HepG2 (cell line): Measurements from ENCODE around the gene ZNF180. TPM values are rescaled to one million over a fixed set of nuclear protein-coding genes. Genes with fewer than 3 reads are reported as not detected.
A peak's percentile ranks its signal among the peaks of the same experiment; 100 is the strongest.

Source experiments
- FLYWCH1 ChIP-seq: sonication (generic); formaldehyde crosslinking; IDR thresholded peaks from 2 replicates; pipeline ENCODE4 v1.8.1; 2023; ENCODE audit warnings: mild to moderate bottlenecking, missing genetic modification reagents
- FOXA3 ChIP-seq: IDR thresholded peaks from 2 replicates; pipeline ENCODE4 v1.6.1; 2016; ENCODE audit warnings: missing genetic modification reagents, missing compliant biosample characterization
- GATA4 ChIP-seq: sonication (generic); IDR thresholded peaks from 2 replicates; pipeline ENCODE4 v1.6.1; 2016; ENCODE audit warnings: antibody characterized with exemption, low read depth, borderline replicate concordance
- HOXA3 ChIP-seq: sonication (generic); formaldehyde crosslinking; IDR thresholded peaks from 2 replicates; pipeline ENCODE4 v1.5.0; 2020; ENCODE audit warnings: missing genetic modification reagents
- HOXA7 ChIP-seq: sonication (generic); formaldehyde crosslinking; IDR thresholded peaks from 2 replicates; pipeline ENCODE4 v1.8.1; 2022; ENCODE audit warnings: mild to moderate bottlenecking, missing genetic modification reagents, moderate library complexity
- KAT8 ChIP-seq: IDR thresholded peaks from 2 replicates; pipeline ENCODE4 v1.6.1; 2016; ENCODE audit warnings: missing genetic modification reagents, missing compliant biosample characterization
- KDM2A ChIP-seq: sonication (generic); formaldehyde crosslinking; IDR thresholded peaks from 2 replicates; pipeline ENCODE4 v1.4.0; 2020; ENCODE audit warnings: low read depth, missing genetic modification reagents, borderline replicate concordance
- KDM4B ChIP-seq: sonication (generic); formaldehyde crosslinking; IDR thresholded peaks from 2 replicates; pipeline ENCODE4 v1.4.0; 2020; ENCODE audit warnings: missing genetic modification reagents
- MBD4 ChIP-seq: IDR thresholded peaks from 2 replicates; pipeline ENCODE4 v1.6.1; 2012; ENCODE audit warnings: low read length, inconsistent platforms, borderline replicate concordance
- MEIS2 ChIP-seq: sonication (generic); formaldehyde crosslinking; IDR thresholded peaks from 2 replicates; pipeline ENCODE4 v1.9.0; 2021; ENCODE audit warnings: mild to moderate bottlenecking, missing genetic modification reagents
- NR2F6 ChIP-seq, 2 experiments: IDR thresholded peaks; 2 replicates each; pipeline ENCODE4 v1.6.1; 2016; ENCODE audit warnings: antibody characterized with exemption in 1 of 2, mild to moderate bottlenecking in 1 of 2
- PHF21A ChIP-seq: sonication (generic); formaldehyde crosslinking; IDR thresholded peaks from 2 replicates; pipeline ENCODE4 v1.5.0; 2020; ENCODE audit warnings: mild to moderate bottlenecking, missing genetic modification reagents
- PITX1 ChIP-seq: sonication (generic); formaldehyde crosslinking; IDR thresholded peaks from 2 replicates; pipeline ENCODE4 v1.5.1; 2020; ENCODE audit warnings: mild to moderate bottlenecking, missing genetic modification reagents
- SALL1 ChIP-seq: sonication (generic); formaldehyde crosslinking; IDR thresholded peaks from 2 replicates; pipeline ENCODE4 v1.8.0; 2022; ENCODE audit warnings: mild to moderate bottlenecking, missing genetic modification reagents
- TSC22D2 ChIP-seq: sonication (generic); formaldehyde crosslinking; IDR thresholded peaks from 2 replicates; pipeline ENCODE4 v1.5.1; 2020; ENCODE audit warnings: missing genetic modification reagents, mild to moderate bottlenecking, borderline replicate concordance
- YEATS4 ChIP-seq: sonication (generic); formaldehyde crosslinking; IDR thresholded peaks from 2 replicates; pipeline ENCODE4 v1.4.0; 2020; ENCODE audit warnings: missing genetic modification reagents, borderline replicate concordance
- ZBTB21 ChIP-seq: sonication (generic); formaldehyde crosslinking; IDR thresholded peaks from 2 replicates; pipeline ENCODE4 v1.4.0; 2020; ENCODE audit warnings: missing genetic modification reagents
- ZNF138 ChIP-seq: sonication (generic); formaldehyde crosslinking; IDR thresholded peaks from 2 replicates; pipeline ENCODE4 v1.5.0; 2020; ENCODE audit warnings: mild to moderate bottlenecking, low read depth, missing genetic modification reagents
- ZNF251 ChIP-seq: sonication (generic); formaldehyde crosslinking; IDR thresholded peaks from 2 replicates; pipeline ENCODE4 v1.9.0; 2021; ENCODE audit warnings: mild to moderate bottlenecking, missing genetic modification reagents
- ZNF619 ChIP-seq: sonication (generic); formaldehyde crosslinking; IDR thresholded peaks from 2 replicates; pipeline ENCODE4 v1.4.0; 2020; ENCODE audit warnings: mild to moderate bottlenecking, missing genetic modification reagents
- ZNF672 ChIP-seq: sonication (generic); formaldehyde crosslinking; IDR thresholded peaks from 2 replicates; pipeline ENCODE4 v1.8.1; 2022; ENCODE audit warnings: missing genetic modification reagents
- ZNF75D ChIP-seq: sonication (generic); formaldehyde crosslinking; IDR thresholded peaks from 2 replicates; pipeline ENCODE4 v1.8.1; 2023; ENCODE audit warnings: missing genetic modification reagents, mild to moderate bottlenecking, borderline replicate concordance
- polyA plus RNA-seq, 8 experiments: library from polyadenylated mRNA; depleted of rRNA in 3 of 8; stranded (reverse) in 7 of 8; unstranded in 1 of 8; fragments of >200 nt; fragmentation: Illumina TruSeq in 4 of 8; extraction: Trizol in 4 of 8; gene quantifications; 2 replicates each; pipeline versions ENCODE4 v1.2.1 to v1.2.3, GENCODE V29; 2011 to 2016; ENCODE audit warnings: low read depth in 4 of 8, missing spikeins in 1 of 8, mixed read lengths in 1 of 8; ENCODE audit not compliant: insufficient read depth in 1 of 8
- total RNA-seq, 5 experiments: library from RNA; depleted of rRNA; stranded (reverse); fragments of >200 nt; fragmentation: Illumina TruSeq; extraction: Trizol; gene quantifications; 2 replicates each; pipeline ENCODE4 v1.2.3, GENCODE V29; 2016; ENCODE audit warnings: low read depth in 1 of 5
- TF ChIP-seq, protein P1 (sequence below): sonication (generic); formaldehyde crosslinking; IDR thresholded peaks from 2 replicates; pipeline ENCODE4 v1.8.0; 2022; ENCODE audit warnings: mild to moderate bottlenecking, missing genetic modification reagents, moderate library complexity
- TF ChIP-seq, protein P2 (sequence below): sonication (generic); formaldehyde crosslinking; IDR thresholded peaks from 2 replicates; pipeline ENCODE4 v1.4.0; 2020; ENCODE audit warnings: missing genetic modification reagents, borderline replicate concordance

Gene ZNF180
- total and polyA plus RNA-seq, 2 of the 13 experiments (the other 11 are each of a cell fraction or from before 2014, with no cell fraction given) = 0.92 to 9.3 TPM

DNA sequence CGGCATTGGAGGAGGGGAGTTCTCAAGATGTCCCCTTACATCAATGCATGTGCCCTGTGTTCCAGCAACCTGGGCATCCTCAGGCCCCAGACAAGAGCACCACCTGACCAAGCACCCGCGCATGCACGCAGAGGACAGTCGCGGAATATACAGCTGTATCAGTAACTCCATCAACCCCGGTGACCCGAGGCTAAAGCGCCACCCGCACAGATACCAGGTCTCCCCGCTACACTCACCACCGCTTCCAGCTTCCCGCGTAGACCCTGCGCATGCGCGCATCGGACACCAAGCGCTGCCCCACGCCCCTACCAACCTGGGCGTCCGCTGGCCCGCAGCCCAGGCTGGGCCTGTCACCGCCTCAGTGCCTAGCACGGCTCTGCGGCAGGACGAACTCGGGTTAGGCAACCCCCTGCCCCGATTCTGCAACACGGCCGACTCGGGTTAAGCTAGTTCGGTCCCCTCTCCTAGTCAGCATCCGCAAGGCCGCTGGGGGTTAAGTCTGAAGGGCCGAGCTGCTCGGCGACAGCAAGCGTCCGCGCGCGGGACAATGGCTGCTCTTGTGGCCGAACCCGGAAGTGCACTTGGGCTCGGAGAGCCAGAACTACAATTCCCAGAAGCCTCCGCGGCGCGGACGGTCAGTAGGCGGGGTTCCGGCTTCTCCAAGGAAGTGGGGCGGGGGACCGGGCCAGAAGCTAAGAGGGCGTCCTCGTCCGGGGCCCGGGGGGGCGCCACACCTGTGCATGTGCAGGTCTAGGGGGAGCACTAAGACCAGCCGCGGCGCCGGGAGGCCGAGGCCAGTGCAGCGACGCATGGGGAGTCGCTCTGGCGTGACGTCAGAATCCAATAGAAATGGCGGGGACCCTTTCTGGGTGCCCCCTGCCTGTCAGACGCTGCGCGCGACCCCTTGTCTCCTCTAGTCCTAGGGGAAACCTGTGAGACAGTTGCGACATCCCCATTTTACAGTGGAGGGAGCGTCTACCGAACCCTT is at the start of gene ZNF180 (continued):
- TF ChIP-seq, protein P1, sequence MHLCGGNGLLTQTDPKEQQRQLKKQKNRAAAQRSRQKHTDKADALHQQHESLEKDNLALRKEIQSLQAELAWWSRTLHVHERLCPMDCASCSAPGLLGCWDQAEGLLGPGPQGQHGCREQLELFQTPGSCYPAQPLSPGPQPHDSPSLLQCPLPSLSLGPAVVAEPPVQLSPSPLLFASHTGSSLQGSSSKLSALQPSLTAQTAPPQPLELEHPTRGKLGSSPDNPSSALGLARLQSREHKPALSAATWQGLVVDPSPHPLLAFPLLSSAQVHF (CRISPR knock-in tag) = 0 out of 2 replicates have a peak, but pooled peaks have one; percentile 64
- TF ChIP-seq YEATS4 (CRISPR knock-in tag) = peak; percentile 91
- TF ChIP-seq TSC22D2 (CRISPR knock-in tag) = peak; percentile 93
- TF ChIP-seq, protein P2, sequence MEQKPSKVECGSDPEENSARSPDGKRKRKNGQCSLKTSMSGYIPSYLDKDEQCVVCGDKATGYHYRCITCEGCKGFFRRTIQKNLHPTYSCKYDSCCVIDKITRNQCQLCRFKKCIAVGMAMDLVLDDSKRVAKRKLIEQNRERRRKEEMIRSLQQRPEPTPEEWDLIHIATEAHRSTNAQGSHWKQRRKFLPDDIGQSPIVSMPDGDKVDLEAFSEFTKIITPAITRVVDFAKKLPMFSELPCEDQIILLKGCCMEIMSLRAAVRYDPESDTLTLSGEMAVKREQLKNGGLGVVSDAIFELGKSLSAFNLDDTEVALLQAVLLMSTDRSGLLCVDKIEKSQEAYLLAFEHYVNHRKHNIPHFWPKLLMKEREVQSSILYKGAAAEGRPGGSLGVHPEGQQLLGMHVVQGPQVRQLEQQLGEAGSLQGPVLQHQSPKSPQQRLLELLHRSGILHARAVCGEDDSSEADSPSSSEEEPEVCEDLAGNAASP (CRISPR knock-in tag) = no peak
- peak; percentile 69; the same call in 1 of the 2 replicates for TF ChIP-seq PITX1 (CRISPR knock-in tag)
- peak; percentile 96 for TF ChIP-seq KDM2A
- TF ChIP-seq ZNF672 (CRISPR knock-in tag) = no peak; the same call in 1 of the 2 replicates
- peak; percentile 98 for TF ChIP-seq KAT8
- TF ChIP-seq KDM4B = peak; percentile 42; the same call in 1 of the 2 replicates
- TF ChIP-seq FOXA3 = peak; percentile 35; the same call in 1 of the 2 replicates
- TF ChIP-seq ZNF138 (CRISPR knock-in tag) = peak; percentile 90
- peak; percentile 58; the same call in 1 of the 2 replicates for TF ChIP-seq MEIS2 (CRISPR knock-in tag)
- peak; percentile 77 for TF ChIP-seq ZBTB21 (CRISPR knock-in tag)
- TF ChIP-seq HOXA7 (CRISPR knock-in tag) = no peak
- peak; percentile 63; the same call in 1 of the 2 replicates for TF ChIP-seq PHF21A (CRISPR knock-in tag)
- peak; percentile 92 for TF ChIP-seq HOXA3 (CRISPR knock-in tag)
- no peak for TF ChIP-seq ZNF251 (CRISPR knock-in tag)
- no peak for TF ChIP-seq NR2F6 (IDR thresholded peaks at IDR 0.05)
- TF ChIP-seq NR2F6 (CRISPR knock-in tag; IDR thresholded peaks at IDR 0.05) = no peak; the same call in 1 of the 2 replicates
- TF ChIP-seq GATA4 = 0 out of 2 replicates have a peak, but pooled peaks have one; percentile 47
- TF ChIP-seq MBD4 = no peak
- TF ChIP-seq SALL1 (CRISPR knock-in tag) = peak; percentile 87
- TF ChIP-seq FLYWCH1 (CRISPR knock-in tag) = no peak
- TF ChIP-seq ZNF619 = 0 out of 2 replicates have a peak, but pooled peaks have one; percentile 74
- no peak for TF ChIP-seq ZNF75D (CRISPR knock-in tag)
